Stimulated activated CD8-positive, alpha-beta memory T cell treated with anti-CD3 and anti-CD28 coated beads, Interleukin-2, amount 100 ng/mL, for 48 hours (primary cell): ENCODE measurements around the gene SYT2.
"Not testable (repeated sequence)": the region's sequence is repeated elsewhere in the genome, so short reads cannot be mapped to it uniquely, and the experiment has no call there.

Source experiments
- DNase-seq, 2 donors: peaks; one replicate each; pipeline ENCODE4 v3.0.0-alpha.2; 2020; ENCODE audit warnings: low read depth in 2 of 2

SYT2 gene

GRCh38 chr1:202643397-202644218, 66.6 kb downstream of the SYT2 start:
- no peak for DNase-seq

GRCh38 chr1:202642619-202643291, 67.5 kb downstream of the SYT2 start:
- DNase-seq: no peak

DNA sequence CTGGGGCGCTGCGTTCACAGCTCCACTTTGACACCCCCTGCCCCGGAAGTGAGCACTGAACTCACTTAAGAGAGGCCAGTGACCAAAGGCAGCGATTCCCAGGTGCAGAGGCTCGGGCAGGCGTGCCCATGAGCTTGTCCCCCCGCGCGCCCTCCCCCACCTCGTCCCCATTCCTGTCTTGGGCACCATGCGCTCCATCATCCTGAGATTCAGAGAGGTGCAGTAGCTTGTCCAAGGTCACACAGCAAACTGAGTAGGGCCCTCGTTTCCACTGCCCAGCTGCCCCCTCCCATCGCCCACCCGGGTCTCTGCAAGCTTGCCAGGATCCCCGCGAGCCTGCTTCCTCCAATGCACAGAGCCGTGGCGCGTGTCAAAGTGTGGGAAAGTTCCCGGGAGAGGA, 68.0 kb downstream of the SYT2 start:
- no peak for DNase-seq

DNA sequence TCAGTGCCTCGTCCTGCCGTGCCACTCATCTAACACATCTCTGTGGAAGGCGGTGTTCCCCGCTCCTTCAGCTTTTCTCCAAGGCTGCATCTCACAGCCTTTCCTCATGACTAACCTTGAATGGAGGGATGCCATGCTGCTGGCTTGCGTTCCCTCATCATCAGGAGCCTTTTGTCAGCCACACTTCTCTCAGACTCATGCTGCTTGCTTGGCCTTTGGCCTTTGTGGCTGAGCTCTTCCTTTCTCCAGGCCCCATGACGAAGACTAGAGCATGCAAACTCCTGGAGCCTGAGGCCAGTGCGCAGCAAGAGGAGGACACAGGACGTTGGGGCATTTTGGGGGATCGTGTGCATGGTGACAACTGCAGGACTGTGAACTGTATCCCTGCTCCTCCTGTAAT, 70.8 kb downstream of the SYT2 start:
- DNase-seq: no peak

GRCh38 chr1:202638701-202639305, 71.5 kb downstream of the SYT2 start:
- not testable (repeated sequence) for DNase-seq

DNA sequence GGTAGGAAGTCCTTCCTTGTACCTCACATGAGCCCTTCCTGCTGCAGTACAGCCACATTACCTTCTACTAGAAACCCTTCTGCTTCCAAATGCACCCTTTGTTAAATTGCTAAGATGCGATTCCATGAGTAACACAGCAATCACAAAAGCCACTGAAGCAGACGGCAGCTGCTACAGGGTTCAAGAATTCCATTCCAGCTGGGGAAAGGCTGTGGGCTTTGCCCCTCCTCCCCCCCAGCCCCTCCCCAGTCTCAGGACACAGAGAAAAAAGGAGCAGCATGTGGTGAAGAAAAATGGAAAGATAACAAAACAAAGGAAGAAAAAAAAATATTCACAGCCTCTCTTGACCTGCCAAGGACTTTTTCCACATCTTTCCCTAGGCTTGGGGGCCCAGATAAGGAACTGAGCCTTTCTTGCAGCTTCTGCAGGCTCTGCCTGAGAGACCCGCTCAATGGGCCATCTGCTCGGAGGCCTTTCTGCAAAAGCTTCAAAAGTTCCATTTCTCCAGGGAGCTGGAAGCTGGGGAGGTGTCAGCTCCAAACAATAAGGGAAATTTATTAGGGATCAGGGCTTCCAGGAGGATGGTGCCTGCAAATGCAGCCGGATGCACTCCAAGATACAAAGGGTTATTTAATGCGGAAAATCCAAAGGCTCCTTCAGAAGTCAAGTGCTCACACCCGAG, 72.1 kb downstream of the SYT2 start:
- no peak for DNase-seq

- DNase-seq: not testable (repeated sequence)
These were observed 72.8 kb downstream of the SYT2 start for GRCh38 chr1:202637321-202638018.

DNA sequence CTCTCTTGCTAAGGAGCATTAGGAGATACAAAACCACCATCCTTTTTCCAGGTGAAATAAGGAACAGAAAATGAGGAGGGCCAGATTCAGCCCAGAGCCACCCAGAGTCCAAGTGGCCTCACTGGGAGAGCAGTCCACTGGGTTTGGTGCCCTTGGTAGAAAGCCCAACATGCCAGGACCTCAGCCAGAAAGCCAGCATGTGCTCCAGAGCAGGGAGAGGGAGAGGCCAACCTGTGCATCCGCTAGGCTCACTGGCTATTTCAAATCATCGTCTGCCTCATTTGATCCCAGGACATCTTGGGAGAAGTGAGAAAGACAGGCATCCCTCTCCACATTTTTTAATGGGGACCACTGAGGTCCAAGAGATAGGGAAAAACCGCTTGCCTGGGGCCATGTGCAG, 74.1 kb downstream of the SYT2 start:
- DNase-seq: not testable (repeated sequence)

- DNase-seq: no peak
These were observed 78.0 kb downstream of the SYT2 start for GRCh38 chr1:202632241-202632640.

GRCh38 chr1:202631076-202631923, 79.0 kb downstream of the SYT2 start:
- no peak for DNase-seq

DNA sequence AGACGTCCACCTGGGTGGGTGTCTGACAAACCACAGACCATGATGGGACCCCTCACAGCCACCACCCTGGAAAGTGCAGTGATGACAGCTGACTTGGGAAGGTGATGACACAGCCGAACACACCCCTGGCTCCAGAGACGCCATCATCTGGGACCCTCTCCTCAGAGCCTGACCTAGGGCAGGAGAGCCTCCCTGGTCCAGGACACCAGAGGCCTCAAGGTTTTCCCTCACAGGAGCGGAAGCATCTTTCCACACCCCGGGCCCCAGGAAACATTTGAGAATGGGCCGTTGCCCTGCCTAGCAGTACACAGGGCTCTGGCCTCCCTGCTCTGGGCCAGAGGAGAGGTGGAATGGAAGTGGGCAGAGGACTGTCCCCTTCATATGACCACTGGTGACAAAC, 79.7 kb downstream of the SYT2 start:
- no peak for DNase-seq

- DNase-seq: not testable (repeated sequence)
These were observed 80.2 kb downstream of the SYT2 start for GRCh38 chr1:202630096-202630495.

DNA sequence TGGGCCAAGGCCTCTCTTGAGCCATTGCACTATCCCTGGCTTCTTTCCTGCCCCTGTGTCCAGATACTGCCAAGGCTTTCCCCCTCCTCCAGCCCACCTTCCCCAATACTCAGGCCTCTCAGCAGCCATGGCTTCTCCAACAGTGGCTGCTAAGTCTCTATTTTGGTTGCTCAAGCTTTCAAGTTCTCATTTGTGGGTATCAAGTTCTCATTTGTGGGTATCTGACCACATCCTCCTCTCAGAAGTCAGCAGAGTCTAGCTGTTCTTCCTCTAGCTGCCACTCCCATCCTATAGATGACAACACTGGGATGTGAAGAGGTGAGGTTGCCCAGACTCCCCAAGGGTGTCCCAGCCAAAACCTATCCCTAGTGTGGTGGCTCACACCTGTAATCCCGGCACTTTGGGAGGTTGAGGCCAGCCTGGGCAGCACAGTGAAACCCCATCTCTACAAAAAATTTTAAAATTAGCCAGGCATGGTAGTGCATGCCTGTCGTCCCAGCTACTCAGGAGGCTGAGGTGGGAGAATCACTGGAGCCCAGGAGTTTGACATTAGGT, 80.9 kb downstream of the SYT2 start:
- DNase-seq: not testable (repeated sequence)

DNA sequence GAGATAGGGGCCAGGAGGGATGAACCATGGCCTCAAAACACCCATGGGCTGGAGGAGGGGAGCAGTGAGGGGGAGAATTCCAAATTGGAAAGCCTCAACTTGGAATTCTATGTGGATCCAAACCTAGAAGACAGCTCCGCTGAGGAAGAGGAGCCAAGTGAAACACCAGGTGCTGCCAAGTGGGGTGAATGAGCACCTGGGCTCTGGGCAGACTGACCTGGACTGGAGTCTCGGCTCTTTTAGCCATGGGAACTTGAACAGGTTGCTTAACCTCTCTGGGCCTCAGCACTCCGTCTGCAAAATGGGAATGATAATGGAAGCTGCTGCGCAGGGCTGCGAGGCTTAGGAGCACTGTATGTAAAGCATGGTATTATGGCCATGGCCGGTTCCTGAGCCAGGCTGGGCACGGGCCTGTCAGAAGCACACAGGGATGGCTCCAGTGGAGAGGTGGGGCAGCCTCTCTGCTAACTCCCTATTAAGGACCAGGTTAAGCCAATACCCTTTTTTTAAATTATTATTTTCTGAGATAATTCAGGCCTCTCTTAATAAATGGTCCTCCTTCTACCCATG, 81.5 kb downstream of the SYT2 start:
- DNase-seq: no peak

- DNase-seq: no peak
These were observed 82.3 kb downstream of the SYT2 start for GRCh38 chr1:202627841-202628565.

- DNase-seq: not testable (repeated sequence)
These were observed 83.2 kb downstream of the SYT2 start for GRCh38 chr1:202627036-202627435.

GRCh38 chr1:202625416-202626360, 84.6 kb downstream of the SYT2 start:
- DNase-seq: peak; percentile 49 to 54

DNA sequence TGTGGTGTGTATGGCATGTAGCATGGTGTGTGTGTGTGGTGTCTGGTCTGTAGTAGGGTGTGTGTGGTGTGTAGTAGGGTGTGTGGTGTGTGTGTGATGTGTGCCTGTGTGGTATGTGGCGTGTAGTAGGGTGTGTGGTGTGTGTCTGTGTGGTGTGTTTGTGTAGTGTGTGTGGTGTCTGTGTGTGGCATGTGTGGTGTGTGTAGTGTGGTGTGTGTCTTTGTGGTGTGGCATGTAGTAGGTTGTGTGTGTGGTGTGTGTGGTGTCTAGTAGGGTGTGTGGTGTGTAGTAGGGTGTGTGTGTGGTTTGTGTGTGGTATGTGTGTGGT, 85.5 kb downstream of the SYT2 start:
- DNase-seq: no peak
